CD14-positive monocyte (primary cell): ENCODE measurements around the gene MPV17. TPM values are rescaled to one million over a fixed set of nuclear protein-coding genes. Genes with fewer than 3 reads are reported as not detected.

Source experiments
- DNase-seq, 3 donors: peaks; one replicate each; pipeline ENCODE4 v3.0.0-alpha.2; 2011 to 2022
- H2AFZ ChIP-seq: 2 replicates; pipeline ENCODE4 v1.6.0; 2012; ENCODE audit warnings: mild to moderate bottlenecking, low read depth, low read length, inconsistent platforms; ENCODE audit not compliant: insufficient read depth, poor library complexity, severe bottlenecking
- H3K27ac ChIP-seq, 2 donors: 1 replicate in 1 of 2; 2 replicates in 1 of 2; pipeline ENCODE4 v1.5.1; 2012 to 2013; ENCODE audit warnings: low read length in 2 of 2, control low read depth in 1 of 2, inconsistent platforms in 1 of 2, low read depth in 1 of 2, mild to moderate bottlenecking in 1 of 2
- H3K27me3 ChIP-seq, 2 donors: one replicate each; pipeline versions ENCODE4 v1.6.0 to v1.6.1; 2011 to 2013; ENCODE audit warnings: low read length in 2 of 2; ENCODE audit not compliant: control insufficient read depth in 2 of 2, insufficient read depth in 2 of 2
- H3K36me3 ChIP-seq, 2 donors: replicated peaks in 1 of 2; 1 replicate in 1 of 2; 2 replicates in 1 of 2; pipeline versions ENCODE4 v1.5.1 to v1.6.1; 2012 to 2013; ENCODE audit warnings: low read length in 2 of 2, control low read depth in 1 of 2, inconsistent platforms in 1 of 2, mild to moderate bottlenecking in 1 of 2; ENCODE audit not compliant: insufficient read depth in 2 of 2, control insufficient read depth in 1 of 2
- H3K4me1 ChIP-seq, 2 donors: 1 replicate in 1 of 2; 2 replicates in 1 of 2; pipeline versions ENCODE4 v1.5.1 to v1.6.1; 2012 to 2013; ENCODE audit warnings: low read length in 2 of 2, control low read depth in 1 of 2, inconsistent platforms in 1 of 2, mild to moderate bottlenecking in 1 of 2, moderate library complexity in 1 of 2; ENCODE audit not compliant: insufficient read depth in 2 of 2, control insufficient read depth in 1 of 2
- H3K4me2 ChIP-seq: replicated peaks from 2 replicates; pipeline ENCODE3; 2012; ENCODE audit warnings: low read length, moderate library complexity, mild to moderate bottlenecking; ENCODE audit not compliant: poor library complexity, severe bottlenecking; ENCODE audit errors: extremely low read depth
- H3K4me3 ChIP-seq, 3 experiments: fragments of 200-600 bp in 1 of 3; sonication (generic) in 1 of 3; replicated peaks in 1 of 3; 1 replicate in 2 of 3; 2 replicates in 1 of 3; pipeline ENCODE4 v1.5.1; 2011 to 2013; ENCODE audit warnings: low read length in 3 of 3, mild to moderate bottlenecking in 3 of 3, control low read depth in 2 of 3, low read depth in 2 of 3, inconsistent platforms in 1 of 3, moderate library complexity in 1 of 3
- H3K79me2 ChIP-seq: 2 replicates; pipeline ENCODE4 v1.6.0; 2012; ENCODE audit warnings: mild to moderate bottlenecking, control low read depth, inconsistent platforms, low read length, moderate library complexity; ENCODE audit not compliant: insufficient read depth
- H3K9ac ChIP-seq: 2 replicates; pipeline ENCODE4 v1.6.0; 2017; ENCODE audit warnings: low read length, mild to moderate bottlenecking; ENCODE audit not compliant: insufficient read depth, poor library complexity, severe bottlenecking
- H3K9me3 ChIP-seq, 2 donors: replicated peaks in 1 of 2; 1 replicate in 1 of 2; 2 replicates in 1 of 2; pipeline versions ENCODE4 v1.5.1 to v1.6.1; 2012 to 2013; ENCODE audit warnings: low read length in 2 of 2, control low read depth in 1 of 2; ENCODE audit not compliant: control insufficient read depth in 1 of 2, insufficient read depth in 1 of 2
- H4K20me1 ChIP-seq: 2 replicates; pipeline ENCODE4 v1.6.0; 2012; ENCODE audit warnings: mild to moderate bottlenecking, low read length, control low read depth, moderate library complexity; ENCODE audit not compliant: insufficient read depth
- H3K27ac Mint-ChIP-seq, 7 donors: one replicate each; pipeline ENCODE4 v1.8.0; 2020; ENCODE audit warnings: mild to moderate bottlenecking in 7 of 7, mixed read lengths in 7 of 7, moderate library complexity in 6 of 7, inconsistent platforms in 2 of 7
- H3K27me3 Mint-ChIP-seq, 3 donors: one replicate each; pipeline ENCODE4 v1.8.0; 2021 to 2022; ENCODE audit warnings: low read depth in 3 of 3, mild to moderate bottlenecking in 3 of 3, mixed read lengths in 3 of 3, moderate library complexity in 3 of 3, inconsistent platforms in 1 of 3
- H3K36me3 Mint-ChIP-seq, 2 donors: one replicate each; pipeline ENCODE4 v1.8.0; 2020; ENCODE audit warnings: mixed read lengths in 2 of 2, inconsistent platforms in 1 of 2, mild to moderate bottlenecking in 1 of 2
- H3K4me1 Mint-ChIP-seq: one replicate; pipeline ENCODE4 v1.8.0; 2020; ENCODE audit warnings: mild to moderate bottlenecking, mixed read lengths
- H3K4me3 Mint-ChIP-seq, 2 donors: one replicate each; pipeline ENCODE4 v1.8.0; 2020; ENCODE audit warnings: mild to moderate bottlenecking in 2 of 2, mixed read lengths in 2 of 2, moderate library complexity in 1 of 2
- H3K9me3 Mint-ChIP-seq, 7 donors: one replicate each; pipeline ENCODE4 v1.8.0; 2020 to 2022; ENCODE audit warnings: mixed read lengths in 7 of 7, mild to moderate bottlenecking in 6 of 7, moderate library complexity in 6 of 7, inconsistent platforms in 2 of 7
- CTCF ChIP-seq: fragments of 200-600 bp; IDR thresholded peaks from one replicate; pipeline ENCODE4 v1.8.0; 2022; ENCODE audit warnings: antibody characterized with exemption, mild to moderate bottlenecking
- WGBS: methylation state at CpG from one replicate; pipeline ENCODE4 v1.1.5; 2013; ENCODE audit warnings: missing lambda C conversion rate; ENCODE audit not compliant: insufficient coverage; 5-methylcytosine and 5-hydroxymethylcytosine counted together
- intact Hi-C, 2 donors: fragments of 100-400 bp; cut with micrococcal nuclease; formaldehyde crosslinking; loops; one replicate each; pipeline versions ENCODE4 v1.15.0 to v1.15.1; 2023
- polyA plus RNA-seq, 3 donors: library from polyadenylated mRNA; depleted of rRNA in 1 of 3; unstranded in 2 of 3; stranded (reverse) in 1 of 3; fragments of 300-500 nt in 2 of 3; fragments of >200 nt in 1 of 3; fragmentation: Illumina TruSeq in 2 of 3; gene quantifications; 1 replicate in 2 of 3; 2 replicates in 1 of 3; pipeline ENCODE4 v1.2.3, GENCODE V29; 2012 to 2021

The MPV17 gene
- polyA plus RNA-seq, 3 donors, result 136 to 160 (median 160) TPM

DNA sequence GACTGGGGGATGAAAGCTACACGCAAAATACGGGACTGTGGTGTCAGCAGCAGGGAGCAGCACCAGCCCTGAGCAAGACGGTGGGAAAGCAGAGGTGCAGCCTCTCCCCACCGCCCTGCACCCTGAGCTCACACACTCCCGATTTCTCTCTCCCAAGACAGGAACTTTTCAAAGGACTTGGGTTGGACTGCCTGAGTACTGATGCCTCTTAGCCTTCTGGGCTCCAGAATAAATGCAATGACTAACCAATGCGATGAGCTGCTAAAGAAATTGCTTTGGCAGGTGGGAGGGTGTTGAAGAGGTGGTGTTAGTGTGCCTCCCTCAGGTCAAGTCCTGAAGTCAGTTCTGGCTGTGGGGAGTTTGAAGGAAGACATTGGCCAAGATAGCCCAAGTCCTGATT, 31.0 kb downstream of the MPV17 start:
- H3K27ac ChIP-seq, result no peak overlapping the region
- no peaks in the 10 kb centered on the region for H3K9me3 ChIP-seq
- Mint-ChIP-seq H3K36me3 (no peaks in the 10 kb centered on the region), H3K4me1 (peaks cover 11% of the 10 kb centered on the region), H3K27ac (no peak overlapping the region), H3K9me3 (no peaks in the 10 kb centered on the region), H3K4me3 (no peak overlapping the region), H3K27me3 (peaks cover 1 to 9% (median 4%) of the 10 kb centered on the region in 3 donors)
- no peaks in the 10 kb centered on the region for H3K36me3 ChIP-seq
- H3K4me3 ChIP-seq, result no peak overlapping the region
- H3K27me3 ChIP-seq, result no peaks in the 10 kb centered on the region
- peaks cover 10 to 17% of the 10 kb centered on the region in 2 donors for H3K4me1 ChIP-seq
- TF ChIP-seq CTCF, result no peak
- no peak for DNase-seq
- no peaks in the 10 kb centered on the region for H3K79me2 ChIP-seq
- no peak overlapping the region for H3K4me2 ChIP-seq
- intact Hi-C loops, result no loop called here
- H3K9ac ChIP-seq, result no peak overlapping the region
- WGBS, result 40% methylated on average over 1 of the region's 6 CpGs
- no peaks in the 10 kb centered on the region for H4K20me1 ChIP-seq
- H2AFZ ChIP-seq, result no peak overlapping the region

- Histone ChIP-seq H3K4me2 (no peak overlapping the region), H2AFZ (no peak overlapping the region), H3K9ac (no peak overlapping the region), H3K9me3 (no peaks in the 10 kb centered on the region), H3K27ac (no peak overlapping the region), H3K4me1 (peaks cover 0 to 7% of the 10 kb centered on the region in 2 donors), H3K36me3 (no peaks in the 10 kb centered on the region), H3K4me3 (no peak overlapping the region), H4K20me1 (no peaks in the 10 kb centered on the region), H3K27me3 (no peaks in the 10 kb centered on the region), H3K79me2 (no peaks in the 10 kb centered on the region)
- no peak overlapping the region for H3K4me3 Mint-ChIP-seq
- peaks cover 1 to 9% (median 4%) of the 10 kb centered on the region in 3 donors for H3K27me3 Mint-ChIP-seq
- no peaks in the 10 kb centered on the region for H3K4me1 Mint-ChIP-seq
- WGBS, result 22% methylated on average over 3 of the region's 5 CpGs
- no peaks in the 10 kb centered on the region for H3K36me3 Mint-ChIP-seq
- no peaks in the 10 kb centered on the region for H3K9me3 Mint-ChIP-seq
- no peak for TF ChIP-seq CTCF
- no peak overlapping the region for H3K27ac Mint-ChIP-seq
- no peak for DNase-seq
- intact Hi-C loops, result no loop called here
These were observed 32.3 kb downstream of the MPV17 start for GRCh38 chr2:27290549-27290948.
